CD4-positive, alpha-beta T cell treated with Interleukin-15 for 1 hour (primary cell): ENCODE results near the gene CHMP3.
"Not testable (repeated sequence)": the region's sequence is repeated elsewhere in the genome, so short reads cannot be mapped to it uniquely, and the experiment has no call there.

Experiments
- DNase-seq: peaks from one replicate; pipeline ENCODE4 v3.0.0-alpha.2; 2020

The CHMP3 gene

DNA sequence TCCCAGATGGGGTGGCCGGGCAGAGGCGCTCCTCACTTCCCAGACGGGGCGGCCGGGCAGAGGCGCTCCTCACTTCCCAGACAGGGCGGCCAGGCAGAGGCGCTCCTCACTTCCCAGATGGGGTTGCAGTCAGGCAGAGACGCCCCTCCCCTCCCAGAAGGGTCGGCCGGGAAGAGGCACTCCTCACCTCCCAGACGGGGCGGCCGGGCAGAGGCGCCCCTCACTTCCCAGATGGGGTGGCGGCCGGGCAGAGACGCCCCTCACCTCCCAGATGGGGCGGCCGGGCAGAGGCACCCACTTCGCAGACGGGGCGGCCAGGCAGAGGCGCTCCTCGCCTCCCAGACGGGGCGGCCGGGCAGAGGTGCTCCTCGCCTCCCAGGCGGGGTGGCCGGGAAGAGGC, 13.8 kb downstream of the CHMP3 start:
- DNase-seq: not testable (repeated sequence)

GRCh38 chr2:86548913-86549396, 14.3 kb downstream of the CHMP3 start:
- DNase-seq: not testable (repeated sequence)

- DNase-seq: not testable (repeated sequence)
Measured at GRCh38 chr2:86548165-86548912, 14.9 kb downstream of the CHMP3 start.

DNA sequence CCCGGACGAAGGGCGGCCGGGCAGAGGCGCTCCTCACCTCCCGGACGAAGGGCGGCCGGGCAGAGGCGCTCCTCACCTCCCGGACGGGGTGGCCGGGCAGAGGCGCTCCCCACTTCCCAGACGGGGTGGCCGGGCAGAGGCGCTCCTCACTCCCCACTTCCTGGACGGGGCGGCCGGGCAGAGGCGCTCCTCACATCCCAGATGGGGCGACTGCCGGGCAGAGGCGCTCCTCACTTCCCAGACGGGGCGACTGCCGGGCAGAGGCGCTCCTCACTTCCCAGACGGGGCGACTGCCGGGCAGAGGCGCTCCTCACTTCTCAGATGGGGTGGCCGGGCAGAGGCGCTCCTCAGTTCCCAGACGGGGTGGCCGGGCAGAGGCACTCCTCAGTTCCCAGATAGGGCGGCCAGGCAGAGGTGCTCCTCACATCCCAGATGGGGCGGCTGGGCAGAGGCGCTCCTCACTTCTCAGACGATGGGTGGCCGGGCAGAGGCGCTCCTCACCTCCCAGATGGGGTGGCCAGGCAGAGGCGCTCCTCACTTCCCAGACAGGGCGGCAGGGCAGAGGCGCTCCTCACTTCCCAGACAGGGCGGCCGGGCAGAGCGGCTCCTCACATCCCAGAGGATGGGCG, 17.8 kb downstream of the CHMP3 start:
- not testable (repeated sequence) for DNase-seq

DNA sequence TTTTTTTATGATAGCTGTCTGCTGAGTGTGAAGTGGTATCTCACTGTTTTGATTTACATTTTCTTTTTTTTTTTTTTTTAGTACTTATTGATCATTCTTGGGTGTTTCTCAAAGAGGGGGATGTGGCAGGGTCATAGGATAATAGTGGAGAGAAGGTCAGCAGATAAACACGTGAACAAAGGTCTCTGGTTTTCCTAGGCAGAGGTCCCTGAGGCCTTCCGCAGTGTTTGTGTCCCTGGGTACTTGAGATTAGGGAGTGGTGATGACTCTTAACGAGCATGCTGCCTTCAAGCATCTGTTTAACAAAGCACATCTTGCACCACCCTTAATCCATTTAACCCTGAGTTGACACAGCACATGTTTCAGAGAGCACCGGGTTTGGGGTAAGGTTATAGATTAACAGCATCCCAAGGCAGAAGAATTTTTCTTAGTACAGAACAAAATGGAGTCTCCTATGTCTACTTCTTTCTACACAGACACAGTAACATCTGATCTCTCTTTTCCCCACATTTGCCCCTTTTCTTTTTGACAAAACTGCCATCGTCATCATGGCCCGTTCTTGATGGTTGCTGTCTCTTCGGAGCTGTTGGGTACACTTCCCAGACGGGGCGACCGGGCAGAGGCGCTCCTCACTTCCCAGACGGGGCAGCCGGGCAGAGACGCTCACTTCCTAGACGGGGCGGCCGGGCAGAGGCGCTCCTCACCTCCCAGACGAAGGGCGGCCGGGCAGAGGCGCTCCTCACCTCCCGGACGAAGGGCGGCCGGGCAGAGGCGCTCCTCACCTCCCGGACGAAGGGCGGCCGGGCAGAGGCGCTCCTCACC, 18.8 kb downstream of the CHMP3 start:
- DNase-seq: not testable (repeated sequence)

DNA sequence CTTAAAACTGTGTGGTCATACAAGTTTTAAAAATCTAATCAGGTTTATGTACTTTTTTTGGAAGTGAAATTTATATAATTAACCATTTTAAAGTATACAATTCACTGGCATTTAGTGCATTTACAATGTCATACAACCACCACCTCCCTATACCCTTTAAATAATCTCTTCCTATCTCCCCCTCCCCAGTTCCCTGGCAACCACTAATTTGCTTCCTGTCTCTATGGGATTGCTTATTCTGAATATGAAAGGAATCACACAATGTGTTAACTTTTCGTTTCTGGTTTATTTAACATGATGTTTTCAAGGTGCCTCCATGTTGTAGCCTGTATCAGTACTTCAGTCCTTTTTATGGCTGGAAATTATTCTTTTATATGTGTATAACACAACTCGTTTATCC, 19.4 kb downstream of the CHMP3 start:
- no peak for DNase-seq

- DNase-seq: no peak
Measured at GRCh38 chr2:86543335-86543734, 19.9 kb downstream of the CHMP3 start.

GRCh38 chr2:86542814-86543213, 20.4 kb downstream of the CHMP3 start:
- DNase-seq: no peak

- DNase-seq: no peak
Measured at GRCh38 chr2:86541334-86541733, 21.9 kb downstream of the CHMP3 start.

- no peak for DNase-seq
Measured at GRCh38 chr2:86533589-86533988, 29.7 kb downstream of the CHMP3 start.

DNA sequence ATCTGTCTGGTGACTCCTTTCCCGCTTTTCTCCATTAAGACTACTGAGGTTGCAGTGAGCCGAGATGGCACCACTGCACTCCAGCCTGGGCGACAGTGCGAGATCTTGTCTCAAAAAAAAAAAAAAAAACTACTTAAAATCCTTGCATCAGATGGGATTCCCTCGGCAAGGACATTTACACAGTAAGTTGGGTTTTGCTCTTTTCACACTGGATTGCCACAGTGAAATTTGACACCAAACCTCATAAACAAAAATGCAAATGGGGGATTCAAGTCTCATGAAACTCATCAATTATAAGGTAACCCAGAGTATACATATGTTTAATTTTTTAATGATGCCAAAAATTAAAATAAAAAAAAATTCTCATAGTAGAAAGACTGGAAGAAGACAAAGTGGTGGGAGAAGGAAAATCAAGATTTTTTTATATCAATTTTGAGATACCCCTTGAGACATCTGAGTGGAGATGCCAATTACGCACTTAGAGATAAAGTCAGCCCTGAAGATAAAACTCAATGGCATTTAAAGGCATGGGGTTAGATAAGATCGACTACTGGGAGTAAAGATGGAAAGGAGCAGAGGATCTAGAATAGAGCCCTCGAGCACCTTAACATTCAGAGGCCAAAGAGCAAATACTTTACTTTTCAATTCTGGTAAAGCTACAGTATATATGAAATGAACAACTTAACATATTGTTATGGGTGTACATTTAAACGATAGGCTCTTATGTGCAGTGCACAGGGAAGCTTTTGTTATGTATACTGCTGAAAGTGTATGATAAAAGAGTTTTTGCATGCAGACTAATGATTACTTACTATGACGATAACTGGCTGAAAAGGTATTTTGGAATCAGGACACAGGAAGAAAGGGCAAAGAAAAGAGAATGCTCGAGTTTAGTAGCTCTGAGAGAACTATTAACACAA, 37.6 kb downstream of the CHMP3 start:
- no peak for DNase-seq

- no peak for DNase-seq
Measured at GRCh38 chr2:86523491-86523890, 39.8 kb downstream of the CHMP3 start.

- DNase-seq: no peak
Measured at GRCh38 chr2:86522711-86523110, 40.5 kb downstream of the CHMP3 start.

DNA sequence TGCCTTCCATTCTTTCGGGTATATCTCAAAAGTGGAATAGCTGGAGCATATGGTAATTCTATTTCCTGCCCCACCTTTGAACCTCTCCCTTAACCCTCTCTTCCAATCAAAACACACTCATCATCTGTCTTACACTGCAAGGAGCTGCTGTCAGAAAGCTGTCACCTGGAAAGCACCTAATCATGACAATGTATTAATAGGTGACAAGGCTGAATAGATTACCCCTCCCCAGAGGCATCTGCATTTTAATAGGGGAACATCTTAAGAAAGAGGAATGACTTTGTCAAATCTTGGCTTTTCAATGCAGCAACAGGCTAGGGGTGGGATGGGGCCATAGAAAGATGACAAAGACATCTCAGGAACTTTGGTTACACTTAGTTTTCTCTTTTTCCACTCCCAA, 41.3 kb downstream of the CHMP3 start:
- no peak for DNase-seq

DNA sequence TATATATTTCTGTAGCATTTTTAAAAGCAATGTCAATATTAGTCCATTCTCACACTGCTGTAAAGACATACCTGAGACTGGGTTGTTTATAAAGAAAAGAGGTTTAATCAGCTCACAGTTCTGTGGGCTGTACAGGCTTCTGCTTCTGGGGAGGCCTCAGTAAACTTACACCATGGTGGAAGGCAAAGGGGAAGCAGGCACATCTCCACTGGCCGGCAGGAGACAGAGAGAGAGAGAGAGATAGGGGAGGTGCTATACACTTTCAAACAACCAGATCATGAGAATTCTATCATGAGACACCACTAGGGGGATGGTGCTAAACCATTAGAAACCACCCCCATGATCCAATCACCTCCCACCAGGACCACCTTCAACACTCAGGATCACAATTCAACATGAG, 43.1 kb downstream of the CHMP3 start:
- no peak for DNase-seq

- no peak for DNase-seq
Measured at GRCh38 chr2:86519349-86519748, 43.9 kb downstream of the CHMP3 start.

GRCh38 chr2:86518481-86518880, 44.8 kb downstream of the CHMP3 start:
- peak; percentile 36 for DNase-seq

DNA sequence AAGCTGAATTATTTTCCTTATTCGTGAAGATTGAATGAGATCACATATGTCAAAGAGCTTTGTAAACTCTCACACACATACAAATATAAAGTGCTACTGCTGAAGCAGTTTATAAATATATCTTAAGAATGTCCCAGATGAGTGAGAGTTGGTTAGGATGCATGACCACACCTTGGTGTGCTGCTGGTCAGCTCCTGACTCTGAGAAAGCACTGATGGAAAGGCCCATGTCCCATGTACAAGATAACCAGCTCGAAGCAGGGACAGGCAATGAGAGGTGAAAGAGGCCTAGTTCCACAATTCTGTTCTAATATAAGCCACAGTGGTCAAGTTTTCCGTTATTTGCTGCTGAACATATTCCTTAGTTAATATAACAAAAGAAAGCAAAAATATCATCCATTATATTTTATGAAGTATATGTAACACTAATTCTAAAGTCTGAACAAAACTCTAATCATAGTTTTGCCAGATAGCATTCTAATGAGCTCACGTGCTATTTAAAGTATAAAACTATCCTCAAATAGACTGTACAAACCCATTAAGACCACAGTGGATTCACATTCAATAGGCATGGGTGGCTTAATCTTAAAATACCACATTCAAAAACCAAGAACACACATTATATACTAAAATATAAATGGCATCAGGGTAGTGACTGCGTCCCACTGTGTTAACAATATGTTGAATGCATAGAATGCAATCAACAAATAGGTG, 49.1 kb downstream of the CHMP3 start:
- DNase-seq: no peak

- no peak for DNase-seq
Measured at GRCh38 chr2:86512892-86513291, 50.4 kb downstream of the CHMP3 start.

DNA sequence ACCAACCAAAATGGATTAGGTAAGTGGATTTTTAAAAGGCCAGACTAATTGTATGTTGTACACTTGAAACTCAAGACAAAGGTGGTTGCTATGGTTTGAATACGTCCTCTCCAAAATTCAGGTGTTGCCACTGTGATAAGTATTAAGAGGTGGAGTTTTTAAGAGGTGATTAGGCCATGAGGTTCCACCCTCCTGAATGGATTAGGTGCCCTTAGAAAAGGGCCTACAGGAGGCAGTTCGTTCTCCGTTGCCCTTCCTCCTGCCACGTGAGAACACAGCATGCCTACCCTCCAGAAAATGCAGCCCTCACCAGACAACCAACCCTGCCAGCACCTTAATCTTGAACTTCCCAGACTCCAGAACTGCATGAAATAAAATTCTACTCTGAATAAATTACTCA, 51.2 kb downstream of the CHMP3 start:
- no peak for DNase-seq

DNA sequence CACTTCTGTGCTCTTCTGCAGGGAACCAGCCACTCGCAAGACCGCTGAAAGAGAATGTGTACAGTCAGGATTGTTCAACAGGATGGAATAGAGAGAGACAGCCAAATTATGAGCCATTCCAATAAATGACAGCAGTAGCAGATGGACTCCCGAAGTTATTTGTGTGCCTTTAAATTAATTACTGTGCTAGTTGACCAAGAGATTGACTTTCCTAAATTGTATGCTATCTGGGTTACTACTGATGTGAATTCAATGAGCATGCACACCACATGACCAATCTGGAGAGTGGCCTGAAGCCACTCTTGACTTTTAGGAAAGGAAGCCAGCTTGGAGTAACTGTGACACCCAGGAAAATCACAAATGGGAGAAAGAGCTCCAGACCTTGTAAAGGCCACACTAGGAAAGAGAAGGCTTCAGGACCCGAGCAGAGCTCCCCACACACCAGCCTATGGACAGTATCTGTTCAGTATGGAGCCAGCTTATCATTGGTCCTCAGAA, 52.8 kb downstream of the CHMP3 start:
- DNase-seq: no peak

DNA sequence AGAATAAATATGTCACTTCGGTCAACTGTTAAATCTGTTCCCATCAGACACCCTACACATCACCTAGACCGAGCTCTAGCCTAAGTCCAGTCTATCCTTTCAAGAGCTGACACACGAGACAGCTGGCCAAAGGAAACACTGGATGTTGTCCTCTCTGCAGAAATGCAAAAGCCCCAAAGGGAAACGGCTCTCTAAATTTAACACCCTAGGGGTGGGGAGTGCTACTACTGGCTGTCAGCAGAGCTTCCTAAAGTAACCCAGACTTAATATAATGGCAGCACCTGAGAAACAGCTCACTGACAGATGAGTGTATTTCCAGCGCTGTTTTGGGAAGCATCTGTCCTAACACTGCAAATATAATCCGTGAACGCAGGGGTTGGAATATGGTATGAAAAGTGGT, 55.6 kb downstream of the CHMP3 start:
- no peak for DNase-seq
